Endothelial cell of hepatic sinusoid (primary cell): ENCODE data around the gene ODC1.

ENCODE experiments used
- in situ Hi-C: cut with HindIII; loops from 2 replicates; pipeline ENCODE4 v1.10.0; 2017; ENCODE audit warnings: low sequenced_read_pairs

The ODC1 gene

GRCh38 chr2:10447895-10448575 is at the start of gene ODC1:
TSS of gene ODC1 (minus strand) at chr2:10448327. CDS start at chr2:10445032, 3,295 bp downstream.
- in situ Hi-C loops = loop anchor here (5.0 to 10.0 kb wide), 3 partner anchors 39 to 323 kb away; partner anchors contain the start of gene RRM2

GRCh38 chr2:10497797-10498251 is 49.7 kb upstream of the ODC1 start:
- in situ Hi-C loops = no loop called here

GRCh38 chr2:10495988-10496313 is 47.8 kb upstream of the ODC1 start:
- in situ Hi-C loops = no loop called here

- in situ Hi-C loops = no loop called here
Observed at GRCh38 chr2:10495311-10495987, 47.3 kb upstream of the ODC1 start.

- in situ Hi-C loops = no loop called here
Observed at GRCh38 chr2:10494351-10495066, 46.4 kb upstream of the ODC1 start.

GRCh38 chr2:10493634-10494281 is 45.6 kb upstream of the ODC1 start:
- in situ Hi-C loops = no loop called here

GRCh38 chr2:10493075-10493633 is 45.0 kb upstream of the ODC1 start:
- in situ Hi-C loops = no loop called here

GRCh38 chr2:10490806-10491291 is 42.7 kb upstream of the ODC1 start:
- in situ Hi-C loops = no loop called here

GRCh38 chr2:10489842-10490555 is 41.9 kb upstream of the ODC1 start:
- in situ Hi-C loops = loop anchor here (5.0 kb wide), 1 partner anchor 43 kb away; the partner anchor contains the start of gene ODC1

- in situ Hi-C loops = loop anchor here (5.0 kb wide), 1 partner anchor 41 kb away; the partner anchor contains the start of gene ODC1
Observed at GRCh38 chr2:10488142-10488541, 40.0 kb upstream of the ODC1 start.

- in situ Hi-C loops = loop anchor here (5.0 kb wide), 1 partner anchor 40 kb away; the partner anchor contains the start of gene ODC1
Observed at GRCh38 chr2:10487741-10488104, 39.6 kb upstream of the ODC1 start.

- in situ Hi-C loops = loop anchor here (5.0 kb wide), 1 partner anchor 40 kb away; the partner anchor contains the start of gene ODC1
Observed at GRCh38 chr2:10487081-10487740, 39.1 kb upstream of the ODC1 start.

GRCh38 chr2:10486601-10487079 is 38.5 kb upstream of the ODC1 start:
- in situ Hi-C loops = loop anchor here (5.0 kb wide), 1 partner anchor 39 kb away; the partner anchor contains the start of gene ODC1

GRCh38 chr2:10486091-10486490 is 38.0 kb upstream of the ODC1 start:
- in situ Hi-C loops = loop anchor here (5.0 kb wide), 1 partner anchor 39 kb away; the partner anchor contains the start of gene ODC1

GRCh38 chr2:10482913-10483312 is 34.8 kb upstream of the ODC1 start:
- in situ Hi-C loops = no loop called here

- in situ Hi-C loops = no loop called here
Observed at GRCh38 chr2:10482460-10482859, 34.3 kb upstream of the ODC1 start.

GRCh38 chr2:10481666-10482157 is 33.6 kb upstream of the ODC1 start:
- in situ Hi-C loops = no loop called here

- in situ Hi-C loops = no loop called here
Observed at GRCh38 chr2:10481055-10481665, 33.0 kb upstream of the ODC1 start.
